Fibroblast of lung (primary cell): ENCODE data around the gene UPP2.

ENCODE experiments used
- CTCF ChIP-seq, 2 donors: IDR thresholded peaks in 1 of 2; conservative IDR thresholded peaks in 1 of 2; 1 replicate in 1 of 2; 2 replicates in 1 of 2; pipeline ENCODE4 v1.5.1; 2011 to 2012; ENCODE audit warnings: low read length in 2 of 2, control low read depth in 1 of 2, inconsistent platforms in 1 of 2, low read depth in 1 of 2, mild to moderate bottlenecking in 1 of 2
- EZH2 ChIP-seq: IDR thresholded peaks from 2 replicates; pipeline ENCODE4 v1.5.1; 2012; ENCODE audit warnings: low read length, control low read depth, mild to moderate bottlenecking; ENCODE audit errors: missing control alignments

- no peak for TF ChIP-seq CTCF (conservative IDR thresholded peaks at IDR 0.05 in 1 of 2, IDR thresholded peaks at IDR 0.05 in 1 of 2; ENCODE audit: low read depth in 1 of 2, low read length in 2 of 2)
- TF ChIP-seq EZH2, result no peak
Observed at GRCh38 chr2:158138255-158138654, 36.6 kb downstream of the UPP2 start.
